ENCODE results near the gene DNAH7. TPM values are rescaled to one million over a fixed set of nuclear protein-coding genes. Genes with fewer than 3 reads are reported as not detected.

The DNAH7 gene
- total RNA-seq, 2 experiments from 2014 or later: 0.07 to 0.17 TPM

DNA sequence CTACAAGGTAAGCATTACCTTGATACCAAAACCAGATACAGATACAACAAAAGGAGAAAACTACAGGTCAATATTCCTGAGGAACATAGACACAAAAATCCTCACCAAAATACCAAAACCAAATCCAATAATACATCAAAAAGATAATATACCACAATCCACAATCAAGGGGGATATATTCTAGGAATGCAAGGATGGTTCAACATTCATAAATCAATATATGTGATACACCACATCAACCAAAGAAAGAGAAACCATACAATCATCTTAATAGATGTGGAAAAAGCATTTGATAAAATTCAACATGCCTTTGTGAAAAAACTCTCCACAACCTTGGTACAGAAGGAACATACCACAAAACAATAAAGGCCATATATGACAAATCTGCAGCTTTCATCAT lies 28.4 kb downstream of the DNAH7 start:
- ChIA-PET CTCF (no interaction called here), POLR2A (no interaction called here)
- DNase-seq: no peak
- Mint-ChIP-seq H3K36me3 (peaks cover 8% of the 10 kb centered on the region), H3K27ac (no peak overlapping the region), H3K4me3 (no peak overlapping the region), H3K4me1 (ENCODE audit: low read depth) (no peaks in the 10 kb centered on the region), H3K9me3 (peaks cover 32% of the 10 kb centered on the region), H3K27me3 (peaks cover 9% of the 10 kb centered on the region)
- intact Hi-C loops (cut with micrococcal nuclease): no loop called here

DNA sequence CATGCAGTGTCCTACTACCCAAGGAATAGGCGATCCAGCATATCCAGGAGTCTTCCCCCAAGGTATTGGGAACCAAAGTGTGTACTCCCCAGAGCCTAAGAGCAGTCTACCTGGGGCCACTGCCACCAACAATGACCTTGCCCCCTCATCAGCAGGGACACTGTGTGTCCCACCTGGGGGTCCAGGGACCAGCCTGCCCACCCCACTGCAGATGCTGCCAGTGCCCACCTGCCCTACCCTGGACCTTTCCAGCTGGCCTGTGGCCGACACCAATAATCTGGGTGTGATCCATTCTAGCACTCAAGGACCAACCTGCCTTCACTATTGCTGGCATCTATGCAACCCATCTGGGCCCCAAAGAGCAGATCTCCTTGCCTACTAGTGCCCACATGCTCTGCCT lies 32.2 kb downstream of the DNAH7 start:
- POLR2A ChIA-PET: no interaction called here
- CTCF ChIA-PET: interaction anchor here (0.6 kb wide), 1 partner anchor 97 kb away, joined by 5 read pairs; no protein-coding TSS in a partner anchor
- H3K36me3 Mint-ChIP-seq: peaks cover 8% of the 10 kb centered on the region
- peaks cover 10% of the 10 kb centered on the region for H3K27me3 Mint-ChIP-seq
- H3K4me1 Mint-ChIP-seq (ENCODE audit: low read depth): no peaks in the 10 kb centered on the region
- intact Hi-C loops (cut with micrococcal nuclease): no loop called here
- H3K9me3 Mint-ChIP-seq: peaks cover 31% of the 10 kb centered on the region
- H3K4me3 Mint-ChIP-seq: no peak overlapping the region
- H3K27ac Mint-ChIP-seq: no peak overlapping the region
- DNase-seq: no peak

DNA sequence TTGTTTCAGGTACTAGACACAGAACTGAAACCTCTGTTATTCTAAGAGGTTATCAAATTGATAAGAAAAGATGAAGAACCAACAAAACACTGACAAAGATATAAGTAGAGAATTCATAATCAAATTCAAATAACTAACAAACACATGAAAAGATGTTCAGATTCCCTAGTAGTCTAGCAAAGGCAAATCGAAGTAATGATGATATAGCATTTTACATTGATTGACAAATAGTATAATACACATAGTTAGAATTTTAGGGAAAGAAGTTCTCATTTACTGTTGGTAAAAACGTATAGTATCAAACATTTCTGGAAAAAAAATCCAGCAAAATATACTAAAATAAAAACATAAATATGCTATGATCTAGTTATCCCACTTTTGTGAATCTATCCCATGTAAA lies 50.6 kb downstream of the DNAH7 start:
- Mint-ChIP-seq H3K27ac (no peak overlapping the region), H3K9me3 (peaks cover 3% of the 10 kb centered on the region), H3K4me3 (no peak overlapping the region), H3K36me3 (no peaks in the 10 kb centered on the region), H3K27me3 (no peaks in the 10 kb centered on the region), H3K4me1 (ENCODE audit: low read depth) (no peaks in the 10 kb centered on the region)
- intact Hi-C loops (cut with micrococcal nuclease): no loop called here
- ChIA-PET POLR2A (no interaction called here), CTCF (no interaction called here)
- DNase-seq: no peak

DNA sequence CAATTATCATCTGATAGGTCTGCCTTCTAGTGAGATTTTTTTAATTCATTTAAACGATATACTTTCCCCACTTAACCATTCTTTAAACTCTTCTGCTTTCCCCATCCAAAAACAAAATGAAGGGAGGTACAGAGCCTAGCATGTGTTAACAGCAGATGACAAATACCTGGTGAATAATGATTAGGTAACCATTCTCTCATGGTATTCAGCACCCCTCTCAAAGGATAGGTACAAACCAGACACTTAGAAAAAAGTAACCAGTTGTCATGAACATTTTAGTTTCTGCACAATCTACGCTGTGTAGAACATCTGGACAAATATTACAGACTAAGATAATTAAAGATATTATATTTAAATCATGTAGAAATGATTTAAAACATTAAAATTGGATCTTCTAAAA lies 56.3 kb downstream of the DNAH7 start:
- no peaks in the 10 kb centered on the region for H3K36me3 Mint-ChIP-seq
- no peak for DNase-seq
- H3K27me3 Mint-ChIP-seq: no peaks in the 10 kb centered on the region
- no peak overlapping the region for H3K4me3 Mint-ChIP-seq
- no peak overlapping the region for H3K27ac Mint-ChIP-seq
- intact Hi-C loops (cut with micrococcal nuclease): no loop called here
- no peaks in the 10 kb centered on the region for H3K4me1 Mint-ChIP-seq (ENCODE audit: low read depth)
- H3K9me3 Mint-ChIP-seq: peaks cover 4% of the 10 kb centered on the region
- CTCF ChIA-PET: no interaction called here
- POLR2A ChIA-PET: no interaction called here

DNA sequence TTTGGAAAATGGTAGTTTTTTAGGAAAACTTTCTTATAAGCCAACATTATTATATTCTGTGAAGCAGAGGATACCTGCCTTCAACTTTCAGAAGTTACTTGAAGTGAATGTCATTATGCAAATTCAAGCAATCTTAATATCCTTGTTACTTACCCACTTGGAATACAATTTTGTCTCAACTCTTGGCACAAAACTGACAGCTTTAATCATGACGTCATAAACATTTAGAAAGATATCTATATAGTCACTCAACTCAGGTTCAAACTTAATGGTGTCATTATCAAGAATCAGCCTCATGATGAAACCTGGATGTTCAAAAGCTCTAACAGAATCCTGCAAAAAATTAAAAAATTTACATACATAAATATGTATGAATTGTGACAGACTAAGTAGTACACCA lies 68.1 kb downstream of the DNAH7 start:
- Mint-ChIP-seq H3K36me3 (no peaks in the 10 kb centered on the region), H3K4me1 (ENCODE audit: low read depth) (peaks cover 6% of the 10 kb centered on the region), H3K27ac (no peak overlapping the region), H3K4me3 (no peak overlapping the region), H3K27me3 (peaks cover 2% of the 10 kb centered on the region), H3K9me3 (peaks cover 3% of the 10 kb centered on the region)
- CTCF ChIA-PET: interaction anchor here (0.6 kb wide), 1 partner anchor 79 kb away, joined by 5 read pairs; no protein-coding TSS in a partner anchor
- POLR2A ChIA-PET: no interaction called here
- intact Hi-C loops (cut with micrococcal nuclease): no loop called here
- DNase-seq: no peak

DNA sequence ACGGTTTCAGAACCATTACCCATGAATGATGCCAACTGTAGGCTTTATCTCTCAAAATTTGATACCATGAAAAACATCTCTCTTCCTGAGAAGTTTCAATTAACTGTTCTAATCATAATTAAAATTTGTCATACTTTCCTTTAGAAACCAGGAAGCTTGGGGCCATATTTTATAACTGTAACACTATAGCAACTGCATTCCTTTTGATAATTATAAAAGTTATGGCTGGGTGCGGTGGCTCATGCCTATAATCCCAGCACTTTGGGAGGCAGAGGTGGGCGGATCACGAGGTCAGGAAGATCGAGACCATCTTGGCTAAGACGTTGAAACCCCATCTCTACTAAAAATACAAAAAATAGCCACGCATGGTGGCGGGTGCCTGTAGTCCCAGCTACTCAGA lies 70.6 kb downstream of the DNAH7 start:
- H3K9me3 Mint-ChIP-seq: no peaks in the 10 kb centered on the region
- DNase-seq: no peak
- H3K4me3 Mint-ChIP-seq: no peak overlapping the region
- intact Hi-C loops (cut with micrococcal nuclease): no loop called here
- POLR2A ChIA-PET: no interaction called here
- H3K27me3 Mint-ChIP-seq: peaks cover 2% of the 10 kb centered on the region
- H3K36me3 Mint-ChIP-seq: no peaks in the 10 kb centered on the region
- CTCF ChIA-PET: interaction anchor here (0.7 kb wide), 1 partner anchor 499 kb away, joined by 4 read pairs; no protein-coding TSS in a partner anchor
- peaks cover 6% of the 10 kb centered on the region for H3K4me1 Mint-ChIP-seq (ENCODE audit: low read depth)
- no peak overlapping the region for H3K27ac Mint-ChIP-seq

DNA sequence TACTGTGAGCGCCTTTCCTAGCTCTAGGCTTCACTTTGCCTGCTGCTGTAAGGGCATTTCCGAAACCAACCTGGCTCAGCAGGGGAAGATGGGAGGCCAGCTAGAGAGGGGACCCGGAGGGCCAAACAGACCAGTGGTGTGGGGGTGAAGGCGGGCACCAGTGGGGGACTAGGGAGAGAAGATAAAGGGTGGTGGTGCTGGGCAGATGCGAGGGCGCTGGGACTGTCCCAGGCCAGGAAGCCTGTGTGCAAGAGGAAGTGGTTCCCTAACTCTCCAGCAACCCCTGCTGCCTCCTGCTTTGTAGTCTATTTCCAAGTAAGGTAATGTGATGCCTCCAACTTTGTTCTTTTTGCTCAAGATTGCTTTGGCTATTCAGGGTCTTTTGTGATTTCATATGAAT lies 73.1 kb downstream of the DNAH7 start:
- Mint-ChIP-seq H3K27ac (no peak overlapping the region), H3K9me3 (no peaks in the 10 kb centered on the region), H3K4me1 (ENCODE audit: low read depth) (peaks cover 6% of the 10 kb centered on the region), H3K36me3 (no peaks in the 10 kb centered on the region), H3K27me3 (peaks cover 3% of the 10 kb centered on the region), H3K4me3 (no peak overlapping the region)
- ChIA-PET CTCF (no interaction called here), POLR2A (no interaction called here)
- DNase-seq: no peak
- intact Hi-C loops (cut with micrococcal nuclease): no loop called here

DNA sequence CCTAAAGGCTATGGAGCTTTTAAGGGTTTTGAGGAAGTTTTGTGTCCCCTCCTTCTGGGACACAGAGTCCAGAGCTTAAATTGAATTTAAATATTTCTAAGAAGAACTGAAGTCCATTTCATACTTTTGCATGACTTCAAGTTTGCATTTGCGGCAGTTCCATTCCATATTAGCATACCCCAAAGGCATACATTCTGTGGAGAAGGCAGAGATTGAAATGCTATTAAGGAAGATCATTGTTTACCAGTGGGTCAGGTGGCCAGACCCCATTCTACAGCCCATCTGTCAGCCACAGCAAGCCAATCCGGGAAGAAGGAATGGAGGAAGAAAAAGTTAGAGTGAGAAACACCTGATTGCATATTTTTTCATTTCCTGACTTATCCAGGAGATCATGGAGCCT lies 75.0 kb downstream of the DNAH7 start:
- Mint-ChIP-seq H3K36me3 (no peaks in the 10 kb centered on the region), H3K27ac (no peak overlapping the region), H3K4me1 (ENCODE audit: low read depth) (peaks cover 6% of the 10 kb centered on the region), H3K4me3 (no peak overlapping the region), H3K9me3 (no peaks in the 10 kb centered on the region), H3K27me3 (peaks cover 1% of the 10 kb centered on the region)
- no peak for DNase-seq
- intact Hi-C loops (cut with micrococcal nuclease): no loop called here
- POLR2A ChIA-PET: no interaction called here
- CTCF ChIA-PET: no interaction called here

DNA sequence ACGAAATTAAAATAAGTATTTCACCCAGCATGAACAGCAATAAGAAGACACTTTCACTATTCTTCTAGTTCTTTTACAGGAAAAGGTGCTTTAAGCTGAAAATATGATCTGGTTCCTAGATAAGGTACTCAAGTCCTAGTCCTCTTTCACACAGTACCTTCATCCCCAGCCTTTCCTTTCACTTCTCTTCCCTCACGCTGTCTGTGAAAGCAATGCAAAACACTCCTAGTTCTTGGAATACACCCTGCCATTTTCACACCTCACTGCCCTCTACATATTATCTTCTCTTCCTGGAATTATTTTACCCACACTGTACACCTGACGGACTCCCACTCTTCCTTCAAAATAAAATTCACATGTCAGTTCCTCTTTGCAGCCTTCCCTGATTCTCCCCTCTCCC lies 82.9 kb downstream of the DNAH7 start:
- H3K27me3 Mint-ChIP-seq: no peaks in the 10 kb centered on the region
- H3K9me3 Mint-ChIP-seq: no peaks in the 10 kb centered on the region
- no peak overlapping the region for H3K27ac Mint-ChIP-seq
- no peaks in the 10 kb centered on the region for H3K36me3 Mint-ChIP-seq
- H3K4me3 Mint-ChIP-seq: no peak overlapping the region
- no peaks in the 10 kb centered on the region for H3K4me1 Mint-ChIP-seq (ENCODE audit: low read depth)
- POLR2A ChIA-PET: no interaction called here
- CTCF ChIA-PET: interaction anchor here (1.0 kb wide), 1 partner anchor 47 kb away, joined by 6 read pairs; no protein-coding TSS in a partner anchor
- DNase-seq: no peak
- intact Hi-C loops (cut with micrococcal nuclease): no loop called here

DNA sequence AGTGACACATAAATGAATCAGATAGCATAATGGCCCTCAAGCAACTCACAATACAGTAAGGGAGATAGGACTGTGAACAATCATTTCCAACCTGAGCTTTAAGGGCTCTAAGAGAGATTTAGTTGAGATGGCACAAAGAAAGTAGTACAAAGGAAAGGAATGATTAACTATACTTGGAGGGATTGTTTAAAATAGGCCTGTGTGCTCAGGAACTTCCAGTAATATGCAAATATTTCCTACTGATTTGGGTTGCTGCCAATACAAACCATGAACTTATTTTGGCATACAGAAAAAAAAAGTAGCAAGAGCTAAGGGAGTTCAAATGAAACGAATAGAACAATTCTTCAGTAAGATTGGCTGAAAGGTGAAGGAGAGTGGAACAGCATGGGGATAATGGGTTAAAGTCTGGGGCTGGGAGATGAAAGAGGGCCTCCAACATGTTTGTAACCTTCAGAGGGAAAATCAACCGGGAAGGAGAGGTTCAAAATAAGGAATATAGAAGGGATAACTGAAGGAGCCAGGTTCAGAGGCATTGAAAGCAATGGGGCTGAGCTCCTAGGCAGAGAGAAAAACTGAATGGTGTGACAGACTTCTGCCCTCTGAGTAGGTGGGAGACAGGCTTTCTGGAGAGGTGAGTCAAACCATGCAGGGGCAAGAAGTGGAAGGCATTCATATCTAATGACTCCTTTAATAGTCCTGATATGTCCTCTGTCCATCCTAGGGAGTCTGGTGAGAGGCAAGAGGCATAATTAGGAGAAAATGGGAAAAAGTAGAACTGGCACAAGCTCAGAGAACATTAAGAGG lies 83.5 kb downstream of the DNAH7 start:
- intact Hi-C loops (cut with micrococcal nuclease): no loop called here
- H3K36me3 Mint-ChIP-seq: peaks cover 1% of the 10 kb centered on the region
- peaks cover 2% of the 10 kb centered on the region for H3K27me3 Mint-ChIP-seq
- H3K4me1 Mint-ChIP-seq (ENCODE audit: low read depth): no peaks in the 10 kb centered on the region
- ChIA-PET POLR2A (no interaction called here), CTCF (interaction anchor here (1.0 kb wide), 1 partner anchor 47 kb away, joined by 6 read pairs; no protein-coding TSS in a partner anchor)
- no peak for DNase-seq
- H3K4me3 Mint-ChIP-seq: no peak overlapping the region
- no peak overlapping the region for H3K27ac Mint-ChIP-seq
- peaks cover 3% of the 10 kb centered on the region for H3K9me3 Mint-ChIP-seq

DNA sequence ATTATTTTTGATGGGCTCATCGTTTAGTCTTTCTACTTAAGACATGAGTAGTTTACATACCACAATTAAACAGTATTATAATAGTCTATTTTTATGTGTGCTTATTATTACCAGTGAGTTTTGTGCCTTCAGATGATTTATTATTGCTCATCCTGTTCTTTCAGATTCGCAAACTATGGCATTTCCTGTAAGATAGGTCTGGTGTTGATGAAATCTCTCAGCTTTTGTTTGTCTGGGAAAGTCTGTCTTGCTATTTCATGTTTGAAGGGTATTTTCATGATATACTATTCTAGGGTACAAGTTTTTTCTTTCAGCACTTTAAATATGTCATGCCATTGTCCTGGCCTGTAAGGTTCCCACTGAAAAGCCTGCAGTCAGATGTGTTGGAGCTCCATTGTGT lies 101.3 kb downstream of the DNAH7 start:
- CTCF ChIA-PET: interaction anchor here (1.1 kb wide), 1 partner anchor 101 kb away, joined by 3 read pairs; the partner anchor contains the start of gene DNAH7
- POLR2A ChIA-PET: no interaction called here

DNA sequence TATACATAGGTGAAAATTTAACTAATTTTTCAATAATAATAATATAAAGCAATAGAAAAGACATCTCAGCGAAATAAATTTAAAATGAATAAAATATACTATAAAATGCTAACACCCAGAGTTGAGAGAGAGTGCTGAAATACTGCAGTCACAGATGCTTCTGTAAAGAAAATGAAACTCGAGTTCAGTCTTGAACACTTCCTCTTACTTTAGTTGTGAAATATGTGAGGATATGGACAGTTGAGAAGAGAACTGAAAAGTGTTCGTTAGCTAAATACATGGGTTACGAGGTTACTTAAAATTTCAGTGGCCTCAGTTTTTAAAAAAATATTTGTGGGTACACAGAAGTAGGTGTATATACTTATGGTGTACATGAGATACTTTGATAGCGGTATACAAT lies 106.8 kb downstream of the DNAH7 start:
- CTCF ChIA-PET: no interaction called here
- intact Hi-C loops (cut with micrococcal nuclease): no loop called here
- H3K27me3 Mint-ChIP-seq: peaks cover 6% of the 10 kb centered on the region

More for the DNA sequence above, 101.3 kb downstream of the DNAH7 start:
- Mint-ChIP-seq H3K4me1 (ENCODE audit: low read depth) (no peaks in the 10 kb centered on the region), H3K4me3 (no peak overlapping the region), H3K9me3 (no peaks in the 10 kb centered on the region), H3K36me3 (no peaks in the 10 kb centered on the region), H3K27me3 (peaks cover 2% of the 10 kb centered on the region), H3K27ac (no peak overlapping the region)
- DNase-seq: no peak
- intact Hi-C loops (cut with micrococcal nuclease): no loop called here

DNA sequence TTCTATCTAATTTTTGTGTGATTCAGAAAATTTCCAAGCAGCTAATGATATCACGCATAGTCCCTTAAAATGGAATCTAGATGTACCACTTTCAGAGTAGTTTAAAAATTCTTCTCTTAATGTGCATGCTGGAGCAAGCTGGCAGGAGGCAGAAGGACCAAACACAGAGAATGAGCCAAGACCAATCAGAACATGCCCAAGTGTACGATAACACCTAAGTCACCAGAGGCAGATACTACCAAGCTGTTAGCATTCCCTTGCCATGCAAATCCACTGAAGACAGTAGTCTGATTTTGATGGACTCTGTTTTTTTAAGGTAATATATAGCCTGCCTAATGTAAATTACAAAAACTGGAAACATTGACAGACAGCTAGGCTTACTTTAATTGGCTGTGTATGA lies 109.3 kb downstream of the DNAH7 start:
- no peak overlapping the region for H3K27ac Mint-ChIP-seq
- POLR2A ChIA-PET: no interaction called here
- H3K36me3 Mint-ChIP-seq: no peaks in the 10 kb centered on the region
- H3K4me3 Mint-ChIP-seq: no peak overlapping the region
- no peak for DNase-seq
- H3K27me3 Mint-ChIP-seq: peaks cover 9% of the 10 kb centered on the region
- H3K9me3 Mint-ChIP-seq: no peaks in the 10 kb centered on the region
- intact Hi-C loops (cut with micrococcal nuclease): no loop called here
- CTCF ChIA-PET: interaction anchor here (1.0 kb wide), 1 partner anchor 507 kb away, joined by 3 read pairs; no protein-coding TSS in a partner anchor
- no peaks in the 10 kb centered on the region for H3K4me1 Mint-ChIP-seq (ENCODE audit: low read depth)

More for the DNA sequence above, 106.8 kb downstream of the DNAH7 start:
- Mint-ChIP-seq H3K4me3 (no peak overlapping the region), H3K4me1 (ENCODE audit: low read depth) (no peaks in the 10 kb centered on the region), H3K27ac (no peak overlapping the region), H3K9me3 (no peaks in the 10 kb centered on the region), H3K36me3 (no peaks in the 10 kb centered on the region)
- DNase-seq: no peak
- POLR2A ChIA-PET: no interaction called here
